Measurements from ENCODE around the gene SLC25A6. TPM values are rescaled to one million over a fixed set of nuclear protein-coding genes. Genes with fewer than 3 reads are reported as not detected.
A peak's percentile ranks its signal among the peaks of the same experiment; 100 is the strongest.
"Not testable (repeated sequence)": the region's sequence is repeated elsewhere in the genome, so short reads cannot be mapped to it uniquely, and the experiment has no call there.

Gene SLC25A6
- total RNA-seq, 1 donor from 2014 or later = 312 TPM

- DNase-seq (ENCODE audit: extremely low read depth, low read depth, low spot score) = no peak
Observed at GRCh38 chrX:1355131-1356046, 36.5 kb downstream of the SLC25A6 start.

DNA sequence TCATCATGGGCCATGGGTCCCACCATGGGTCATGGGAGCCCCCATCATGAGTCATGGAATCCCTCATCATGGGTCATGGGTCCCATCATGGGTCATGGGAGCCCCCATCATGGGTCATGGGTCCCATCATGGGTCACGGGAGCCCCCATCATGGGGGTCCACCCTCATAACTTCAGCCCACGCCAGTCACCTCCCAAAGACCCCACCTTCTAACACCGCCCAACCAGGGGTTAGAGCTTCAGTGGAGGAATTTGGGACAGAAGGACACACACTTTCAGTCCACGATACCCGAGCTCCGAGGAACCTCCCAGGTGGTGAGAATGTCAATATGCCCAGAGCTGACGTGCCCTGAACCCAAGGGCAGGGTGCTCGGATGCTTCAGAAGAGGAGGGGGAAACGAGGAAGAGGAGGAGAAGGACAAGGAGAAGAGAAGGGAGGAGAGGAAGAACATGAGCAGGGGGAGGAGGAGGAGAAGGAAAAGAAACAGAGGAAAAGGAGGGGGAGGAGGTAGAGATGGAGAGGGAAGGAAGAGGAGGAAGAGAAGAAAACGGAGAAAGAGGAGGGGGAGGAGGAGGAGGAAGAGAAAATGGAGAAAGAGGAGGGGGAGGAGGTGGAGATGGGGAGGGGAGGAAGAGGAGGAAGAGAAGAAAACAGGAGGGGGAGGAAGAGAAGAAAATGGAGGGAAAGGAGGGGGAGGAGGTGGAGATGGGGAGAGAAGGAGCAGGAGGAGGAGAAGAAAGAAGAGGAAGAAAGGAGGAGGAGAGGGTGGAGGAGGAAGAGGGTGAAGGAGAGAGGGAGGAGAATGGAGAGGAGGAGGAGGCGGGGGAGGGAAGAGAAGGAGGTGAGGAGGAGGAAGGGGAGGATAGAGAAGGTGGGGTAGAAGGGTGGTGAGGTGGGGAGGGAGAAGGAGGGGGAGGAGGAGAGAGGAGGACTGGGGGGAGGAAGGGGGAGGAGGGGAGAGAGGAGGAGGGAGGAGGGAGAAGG, 37.6 kb downstream of the SLC25A6 start:
- no peak for DNase-seq (ENCODE audit: extremely low read depth, low read depth, low spot score)

DNA sequence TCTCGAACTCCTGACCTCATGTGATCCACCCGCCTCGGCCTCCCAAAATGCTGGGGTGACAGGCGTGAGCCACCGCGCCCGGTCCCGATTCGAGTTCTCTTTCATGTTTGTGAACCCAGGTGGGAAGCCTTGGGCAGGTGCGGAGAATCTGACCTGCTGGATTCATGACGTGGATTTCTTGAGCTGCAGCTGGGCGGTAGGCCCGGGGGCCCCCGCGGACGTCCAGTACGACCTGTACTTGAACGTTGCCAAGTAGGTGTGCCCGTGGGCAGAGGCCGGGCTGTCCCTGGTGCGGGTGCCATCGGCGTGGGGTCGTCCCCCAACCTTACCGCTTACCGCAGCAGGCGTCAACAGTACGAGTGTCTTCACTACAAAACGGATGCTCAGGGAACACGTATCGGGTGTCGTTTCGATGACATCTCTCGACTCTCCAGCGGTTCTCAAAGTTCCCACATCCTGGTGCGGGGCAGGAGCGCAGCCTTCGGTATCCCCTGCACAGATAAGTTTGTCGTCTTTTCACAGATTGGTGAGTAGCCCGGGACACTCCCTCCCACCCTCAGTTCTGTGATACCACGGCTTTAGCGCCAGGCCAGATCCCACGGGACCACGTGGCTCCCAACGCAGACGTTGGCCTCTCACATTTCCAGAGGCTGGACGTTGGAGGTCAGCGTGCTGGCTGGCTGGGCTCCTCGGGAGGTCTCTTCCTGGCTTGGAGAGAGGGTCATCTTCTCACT, 39.8 kb downstream of the SLC25A6 start:
- no peak for DNase-seq (ENCODE audit: extremely low read depth, low read depth, low spot score)

GRCh38 chrX:1349606-1350005, 42.3 kb downstream of the SLC25A6 start:
- not testable (repeated sequence) for DNase-seq (ENCODE audit: extremely low read depth, low read depth, low spot score)

DNA sequence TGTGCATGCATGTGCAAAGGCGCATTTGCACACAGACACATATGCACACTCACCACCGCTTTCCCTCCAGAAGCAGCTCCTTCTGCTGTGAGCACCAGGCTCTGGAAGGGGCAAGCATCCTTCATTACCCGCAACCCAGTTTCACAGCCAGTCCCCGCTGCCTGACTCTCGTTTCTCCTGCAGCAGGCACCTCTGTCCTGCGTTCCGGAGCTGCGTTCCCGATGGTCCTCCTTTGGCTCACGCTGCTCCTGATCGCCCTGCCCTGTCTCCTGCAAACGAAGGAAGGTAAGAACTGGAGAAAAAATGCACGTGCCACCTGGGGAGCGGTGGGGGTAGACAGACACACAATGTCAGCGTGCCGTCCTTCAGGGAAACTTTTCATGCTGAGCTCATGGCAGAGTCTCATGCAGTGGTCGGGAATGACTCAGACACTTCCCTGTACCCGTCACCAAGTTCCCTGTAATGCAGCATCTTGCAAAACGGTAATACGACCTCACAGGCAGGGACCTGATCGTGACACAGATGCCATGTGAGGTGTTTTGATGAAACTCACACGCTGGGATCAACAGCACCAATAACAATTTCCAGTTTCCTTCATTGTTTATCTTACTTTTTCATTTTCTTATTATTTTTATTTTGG, 50.2 kb downstream of the SLC25A6 start:
- no peak for DNase-seq (ENCODE audit: extremely low read depth, low read depth, low spot score)

DNA sequence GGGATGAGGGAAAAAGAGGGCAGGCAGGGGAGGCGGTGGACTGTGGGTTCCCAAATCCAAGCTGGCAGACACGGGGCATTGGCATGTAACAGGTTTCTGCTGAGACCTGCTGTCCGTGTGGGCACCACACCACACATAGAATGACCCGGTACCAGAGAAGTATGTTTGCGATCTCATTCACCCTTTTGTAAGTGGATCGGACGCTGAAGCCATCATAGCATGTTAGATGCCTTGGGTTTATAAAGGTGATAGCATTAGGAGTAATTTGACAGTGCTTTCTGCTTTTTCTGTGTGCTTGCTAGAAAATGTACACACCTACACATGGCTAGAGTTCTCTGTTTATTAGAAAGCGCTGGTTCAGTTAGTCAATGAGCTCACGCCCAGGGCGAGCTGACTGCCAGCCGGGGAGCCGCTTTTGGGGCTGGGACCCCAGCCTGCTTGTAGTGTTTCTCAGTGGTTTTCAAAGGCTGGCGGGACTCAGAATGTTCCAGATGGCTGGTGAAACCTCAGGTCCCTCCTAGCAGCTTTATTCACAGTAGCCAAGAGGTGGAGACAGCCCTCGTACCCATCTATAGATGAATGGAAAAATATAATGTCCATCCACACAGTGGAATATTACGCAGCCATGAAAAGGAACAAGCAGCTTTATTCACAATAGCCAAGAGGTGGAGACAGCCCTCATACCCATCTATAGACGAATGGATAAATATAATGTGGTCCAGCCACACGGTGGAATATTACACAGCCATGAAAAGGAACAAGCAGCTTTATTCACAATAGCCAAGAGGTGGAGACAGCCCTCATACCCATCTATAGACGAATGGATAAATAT, 54.7 kb downstream of the SLC25A6 start:
- no peak for DNase-seq (ENCODE audit: extremely low read depth, low read depth, low spot score)

GRCh38 chrX:1336331-1336943, 55.5 kb downstream of the SLC25A6 start, which contains the start of gene IL3RA:
IL3RA (plus strand) TSS chrX:1336785; CDS start chrX:1341766, 4,981 bp downstream.
- DNase-seq (ENCODE audit: extremely low read depth, low read depth, low spot score) = peak; percentile 14

Other genes starting within 250 kb of the SLC25A6 start
- not detected in 2 replicates for gene CRLF2, start 179.5 kb downstream of the SLC25A6 start, total RNA-seq
- not detected in 2 replicates for gene CSF2RA, start 123.3 kb downstream of the SLC25A6 start, total RNA-seq
- gene IL3RA, start 55.3 kb downstream of the SLC25A6 start, total RNA-seq = 31.6 and 77.7 TPM in 2 replicates
- gene ASMTL, start 60.8 kb upstream of the SLC25A6 start, total RNA-seq = 32.9 and 37.2 TPM in 2 replicates
- 0.05 and 0.23 TPM in 2 replicates for gene P2RY8, start 145.1 kb upstream of the SLC25A6 start, total RNA-seq
- gene AKAP17A, start 199.5 kb upstream of the SLC25A6 start, total RNA-seq = 34.1 and 62.2 TPM in 2 replicates
- gene ASMT, start 222.9 kb upstream of the SLC25A6 start, total RNA-seq = not detected in 2 replicates